A549 (cell line): Measurements from ENCODE around the gene TP53BP1.

ENCODE experiments used
- CHD2 ChIP-seq: fragments of 150-350 bp; IDR thresholded peaks from 2 replicates; pipeline ENCODE4 v1.6.1; 2014; ENCODE audit warnings: low read length; ENCODE audit not compliant: partially characterized antibody
- CTCF ChIP-seq: fragments of >200 bp; sonication (Bioruptor Twin); formaldehyde crosslinking; IDR thresholded peaks from 3 replicates; pipeline ENCODE4 v1.5.1; 2016
- SMC3 ChIP-seq: fragments of >200 bp; sonication (Bioruptor Twin); formaldehyde crosslinking; IDR thresholded peaks from 3 replicates; pipeline ENCODE4 v1.6.1; 2018; ENCODE audit warnings: inconsistent platforms

- no peak for TF ChIP-seq CHD2
- no peak for TF ChIP-seq SMC3
- no peak for TF ChIP-seq CTCF
These were observed 80.9 kb downstream of the TP53BP1 start for GRCh38 chr15:43412096-43412495.
